GM04504 (cell line): Measurements from ENCODE around the gene ACOXL.

Experiments used
- DNase-seq: peaks from one replicate; pipeline ENCODE4 v3.0.0-alpha.2; 2012; ENCODE audit warnings: low read depth

The ACOXL gene

DNA sequence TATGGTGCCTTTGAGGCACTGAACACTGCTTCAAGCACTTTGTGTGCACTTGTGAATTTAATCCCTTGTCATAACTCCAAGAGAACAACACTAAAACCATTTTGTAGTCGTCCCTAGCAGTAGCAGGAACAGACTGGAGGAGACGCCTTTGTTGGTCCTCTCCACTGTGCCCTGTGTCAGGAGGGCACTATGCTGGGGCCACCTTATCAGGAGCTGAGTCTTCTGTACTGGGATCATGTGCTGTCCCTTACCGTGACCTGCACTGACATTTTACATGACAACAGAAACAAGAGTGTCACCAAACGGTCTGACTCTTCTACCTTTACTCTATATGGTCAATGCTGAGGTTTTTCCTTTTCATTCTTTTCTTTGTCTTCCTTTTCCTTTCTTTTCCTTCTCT lies 62.0 kb downstream of the ACOXL start:
- no peak for DNase-seq

DNA sequence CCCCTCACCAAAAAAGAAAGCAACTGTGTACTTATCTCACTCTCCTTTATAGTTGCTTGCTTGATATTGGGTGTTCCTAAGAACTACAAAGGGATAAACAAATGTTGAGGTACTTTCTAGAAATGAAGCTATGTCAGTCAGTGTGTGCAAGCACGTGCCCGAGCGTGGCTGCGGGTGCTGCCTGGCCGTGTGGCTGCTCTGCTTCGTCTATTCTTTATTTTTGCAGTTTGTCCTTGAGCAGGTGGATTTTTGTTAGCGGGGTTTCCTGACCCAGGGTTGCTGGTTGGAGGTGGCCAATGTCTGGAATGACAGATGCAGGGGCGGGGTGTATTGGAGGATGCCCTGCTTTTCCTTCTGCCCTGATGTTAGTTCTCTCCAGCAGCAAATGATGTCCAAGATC lies 62.6 kb downstream of the ACOXL start:
- no peak for DNase-seq

DNA sequence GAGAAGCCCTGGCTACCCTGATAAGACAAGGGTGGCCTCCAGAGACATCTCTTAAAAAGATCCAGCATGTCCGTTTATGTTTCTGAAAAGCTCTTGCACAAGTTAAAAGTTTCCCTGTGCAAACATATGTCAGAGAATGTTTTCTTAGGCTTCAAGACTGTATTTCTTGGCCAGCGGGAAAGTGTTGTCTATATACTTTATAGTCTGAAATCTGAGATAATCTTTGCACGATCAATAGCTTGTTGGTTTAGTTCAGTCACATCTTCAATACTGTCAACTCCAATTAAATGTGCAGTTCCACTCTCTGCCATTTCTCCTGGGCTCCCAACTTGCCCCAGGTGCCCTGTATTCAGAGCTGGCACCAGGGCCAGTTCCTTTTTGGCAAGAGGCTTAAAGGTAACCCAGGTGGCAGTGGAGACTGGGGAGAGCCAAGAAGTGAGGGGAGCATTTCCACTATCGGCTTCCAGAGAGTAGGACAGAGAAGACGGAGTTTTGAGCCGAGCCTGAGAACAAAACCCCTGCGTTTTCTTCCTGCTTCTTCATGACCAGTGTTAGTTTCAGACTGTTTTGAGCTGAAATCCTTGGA lies 64.4 kb downstream of the ACOXL start:
- no peak for DNase-seq

DNA sequence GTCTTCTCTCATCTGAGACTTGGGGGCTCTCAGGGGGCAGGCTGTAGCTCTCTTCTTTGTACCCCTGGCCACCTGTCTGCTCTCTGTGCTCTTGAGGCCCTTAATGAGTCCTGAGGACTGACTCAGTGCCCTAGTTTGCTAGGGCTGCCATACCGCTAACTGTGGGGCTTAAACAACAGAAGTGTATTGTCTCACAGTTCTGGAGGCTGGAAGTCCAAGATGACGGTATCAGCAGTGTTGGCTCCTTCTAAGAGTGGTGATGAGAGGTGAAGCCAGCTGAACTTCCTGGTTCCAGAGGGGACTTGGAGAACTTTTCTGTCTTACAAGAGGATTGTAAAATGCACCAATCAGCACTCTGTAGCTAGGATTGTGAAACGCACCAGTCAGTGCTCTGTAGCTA lies 67.0 kb downstream of the ACOXL start:
- DNase-seq, result no peak

DNA sequence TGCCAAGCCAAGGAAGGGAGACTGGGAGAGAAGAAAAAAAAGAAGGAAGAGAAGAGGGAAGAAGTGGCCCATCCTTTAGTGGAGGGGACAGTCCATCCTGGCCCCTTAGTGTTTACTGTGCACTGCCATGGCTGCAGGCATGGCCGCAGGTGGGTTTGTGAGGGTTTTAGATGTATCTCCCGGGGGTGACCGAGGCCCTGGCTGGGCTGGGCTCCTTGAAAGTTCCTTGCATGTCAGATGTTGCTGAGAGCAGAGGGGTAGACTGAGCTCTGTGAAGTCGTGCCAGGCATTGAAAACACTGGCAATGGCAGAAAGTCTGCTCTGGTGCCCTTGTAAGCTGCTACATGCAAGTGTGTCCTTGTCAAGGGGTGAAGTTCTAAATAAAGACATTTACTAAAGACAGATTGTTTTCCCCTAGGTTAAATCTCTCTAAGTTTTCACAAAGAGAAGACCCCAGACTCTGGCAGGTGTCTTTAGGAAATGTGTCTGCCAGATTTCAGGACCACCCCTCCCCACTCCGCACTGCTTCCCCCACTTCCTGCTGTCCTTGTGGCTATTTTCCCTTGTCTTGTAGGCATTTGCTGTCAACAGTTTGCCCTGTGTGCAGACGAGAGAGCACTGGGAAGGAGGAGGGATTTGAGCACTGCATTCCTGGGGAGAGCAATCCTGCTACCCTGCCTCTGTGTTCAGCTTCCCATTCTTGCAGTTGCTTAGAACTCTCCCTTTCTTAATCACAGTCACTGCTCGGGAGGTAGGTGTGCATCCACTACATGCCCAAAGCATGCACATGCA lies 68.4 kb downstream of the ACOXL start:
- DNase-seq, result no peak

DNA sequence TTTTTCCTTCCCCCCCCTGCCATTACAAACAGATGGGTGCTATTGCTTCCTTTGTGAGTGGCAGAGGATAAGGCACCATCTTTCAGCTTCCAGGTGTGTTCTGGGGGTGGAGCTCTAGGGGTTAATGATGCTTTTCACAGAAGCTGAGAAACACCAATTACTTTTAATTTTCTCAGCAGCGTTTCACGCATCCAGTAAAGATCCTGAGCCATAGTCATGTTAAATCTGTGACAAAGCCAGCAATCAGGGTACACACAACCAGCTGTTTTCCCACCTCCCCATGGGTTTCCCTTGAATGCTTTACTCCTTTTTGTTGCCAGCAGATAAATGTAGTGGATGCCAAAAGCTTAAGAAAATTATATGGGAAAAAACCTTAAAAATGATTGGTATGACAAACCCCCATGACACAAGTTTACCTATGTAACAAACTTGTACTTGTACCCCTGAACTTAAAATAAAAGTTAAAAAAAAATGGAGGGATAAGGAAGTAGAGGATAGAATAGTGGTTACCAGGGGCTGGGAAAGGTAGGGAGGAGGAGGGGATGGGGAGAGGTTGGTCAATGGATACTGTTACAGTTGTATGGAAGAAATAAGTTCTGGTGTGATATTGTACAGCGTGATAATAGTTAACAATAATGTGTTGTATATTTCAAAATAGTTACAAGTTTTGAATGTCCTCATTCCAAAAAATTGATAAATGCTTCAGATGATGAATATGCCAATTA lies 70.0 kb downstream of the ACOXL start:
- no peak for DNase-seq

DNA sequence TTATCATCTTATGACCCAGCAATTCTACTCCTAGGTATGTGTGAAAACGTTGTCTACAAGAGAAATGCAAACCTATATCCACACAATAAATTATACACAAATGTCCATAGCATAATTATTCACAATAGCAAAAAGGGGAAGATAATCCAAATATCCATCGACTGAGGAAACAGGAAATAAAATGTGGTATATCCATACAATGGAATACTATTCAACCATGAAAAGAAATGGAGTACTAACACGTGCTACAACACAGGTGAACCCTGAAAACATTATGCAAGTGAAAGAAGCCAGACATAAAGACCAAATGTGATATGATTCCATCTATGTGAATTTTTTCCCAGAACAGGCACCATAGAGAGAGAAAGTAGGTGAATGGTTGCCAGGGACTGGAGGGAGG lies 72.1 kb downstream of the ACOXL start:
- DNase-seq, result no peak

DNA sequence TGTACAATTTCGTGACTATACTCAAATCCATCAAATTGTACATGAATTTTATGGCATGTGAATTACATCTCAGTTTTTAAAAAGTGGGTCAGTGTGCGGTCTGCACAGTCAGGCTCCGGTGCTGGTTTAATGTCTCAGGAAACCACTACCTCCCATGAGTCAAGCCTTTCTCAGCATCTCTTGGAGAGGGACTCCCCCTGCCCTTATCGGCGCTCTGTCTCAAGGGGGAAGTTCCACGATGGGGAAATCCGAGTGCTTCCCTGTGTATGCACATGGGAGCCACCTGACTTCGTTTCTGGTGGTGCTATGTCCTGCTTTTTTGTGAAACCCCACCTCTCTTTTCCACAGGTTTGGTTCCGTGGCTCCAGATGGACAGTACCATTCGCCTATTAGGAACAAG lies 72.5 kb downstream of the ACOXL start:
- no peak for DNase-seq

DNA sequence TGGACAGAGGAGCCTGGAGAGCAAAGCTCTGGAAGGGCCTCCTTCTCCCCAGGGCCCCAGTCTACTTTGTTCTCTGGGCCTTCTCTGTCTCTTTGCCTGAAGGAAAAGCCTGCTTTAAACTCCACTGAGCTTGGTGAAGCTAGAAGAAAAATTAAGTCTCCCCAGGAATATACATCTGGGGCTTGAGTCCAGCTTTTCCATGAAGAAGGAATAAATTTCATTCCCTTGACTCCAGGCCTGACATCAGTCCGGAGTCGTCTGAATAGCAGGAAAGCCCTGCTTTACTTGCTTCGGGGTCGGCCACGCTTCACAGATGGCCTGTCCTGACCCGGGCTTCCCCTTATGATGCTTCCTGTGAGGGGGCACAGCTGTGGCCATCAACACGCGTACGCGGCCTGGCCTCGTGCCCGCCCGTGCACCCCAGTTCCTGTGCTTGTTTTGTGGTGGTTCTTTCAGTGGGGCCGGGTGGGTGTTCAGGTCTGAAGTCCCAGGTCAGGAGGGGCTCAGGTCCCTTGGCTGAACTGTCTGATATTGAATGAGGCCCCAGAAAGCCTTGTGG lies 73.6 kb downstream of the ACOXL start:
- DNase-seq, result no peak

DNA sequence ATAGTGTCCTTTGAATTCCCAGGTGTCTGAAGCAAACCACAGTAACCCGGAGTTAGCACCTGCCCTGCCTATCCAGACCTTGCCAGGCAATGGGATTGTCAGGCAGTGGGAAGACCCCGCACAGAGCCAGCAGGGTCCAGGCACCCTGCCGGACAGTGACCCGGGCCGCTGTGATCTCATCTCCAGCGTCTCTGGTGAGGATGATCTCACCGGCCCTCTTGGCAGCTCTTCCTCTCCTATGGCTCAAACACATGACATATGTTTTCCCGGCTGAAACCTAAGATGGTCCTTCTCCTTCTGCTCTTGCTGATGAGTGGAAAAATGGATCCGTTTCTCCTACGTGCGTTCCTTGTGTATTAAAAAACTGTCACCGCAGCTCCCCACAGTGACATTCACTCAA lies 75.1 kb downstream of the ACOXL start:
- DNase-seq, result peak; percentile 11

DNA sequence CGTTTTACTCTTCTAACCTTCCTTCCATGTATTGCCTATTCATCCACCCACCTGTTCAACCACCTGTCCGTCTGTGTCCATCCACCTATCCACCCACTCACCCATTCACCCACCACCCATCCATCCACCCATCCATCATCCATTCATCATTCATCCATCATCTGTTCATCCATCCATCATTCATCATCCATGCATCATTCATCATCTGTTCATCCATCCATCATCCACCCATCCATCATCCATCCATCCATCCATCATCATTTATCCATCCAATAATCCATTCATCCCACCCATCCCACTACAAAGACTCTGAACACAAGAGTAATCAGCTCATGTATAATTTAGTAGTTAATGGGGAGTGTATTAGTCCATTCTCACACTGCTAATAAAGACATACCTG lies 78.0 kb downstream of the ACOXL start:
- DNase-seq, result no peak

DNA sequence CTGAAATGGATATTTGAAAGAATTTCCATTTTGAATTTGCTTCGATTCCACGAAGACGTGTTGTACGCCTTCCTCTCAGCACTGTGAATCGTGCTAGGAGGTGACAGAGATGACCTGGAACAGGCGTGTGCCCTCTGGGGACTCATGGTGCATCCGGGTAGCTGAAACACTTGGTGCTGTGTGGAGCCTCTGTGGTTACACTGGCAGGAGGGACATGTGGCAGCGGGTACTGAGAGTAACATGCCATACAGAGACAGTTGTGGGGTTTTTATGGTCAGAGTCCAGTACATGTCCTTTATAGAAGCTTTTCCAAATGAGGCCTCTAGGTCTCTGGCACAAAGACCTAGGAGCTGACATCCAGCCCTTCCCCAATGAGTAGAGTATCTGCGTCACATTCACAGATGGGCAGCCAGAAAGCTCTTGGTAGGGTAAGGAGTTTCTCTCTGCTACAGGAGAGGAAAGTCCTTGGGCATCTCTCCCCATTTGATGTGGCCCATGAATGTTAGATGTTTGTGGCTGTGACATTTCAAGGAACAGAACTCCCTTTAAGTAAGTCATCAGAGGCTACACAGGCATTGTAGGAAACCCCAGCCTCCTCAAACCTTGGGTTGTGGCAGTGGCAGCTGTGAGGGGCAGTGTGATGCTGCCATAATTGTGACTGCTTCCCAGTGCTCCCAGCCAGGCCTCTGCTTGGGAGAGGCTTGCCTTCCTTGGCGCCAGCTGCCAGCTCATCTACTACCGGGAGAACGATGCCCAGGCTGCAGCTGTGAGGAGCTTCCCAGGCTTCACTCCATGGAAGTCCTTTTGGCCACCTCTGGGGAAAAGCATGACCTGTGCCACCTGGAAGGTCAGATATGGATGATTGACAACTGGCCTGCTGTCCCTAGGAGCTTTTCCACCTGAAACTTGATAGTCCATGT lies 80.6 kb downstream of the ACOXL start:
- DNase-seq, result no peak

DNA sequence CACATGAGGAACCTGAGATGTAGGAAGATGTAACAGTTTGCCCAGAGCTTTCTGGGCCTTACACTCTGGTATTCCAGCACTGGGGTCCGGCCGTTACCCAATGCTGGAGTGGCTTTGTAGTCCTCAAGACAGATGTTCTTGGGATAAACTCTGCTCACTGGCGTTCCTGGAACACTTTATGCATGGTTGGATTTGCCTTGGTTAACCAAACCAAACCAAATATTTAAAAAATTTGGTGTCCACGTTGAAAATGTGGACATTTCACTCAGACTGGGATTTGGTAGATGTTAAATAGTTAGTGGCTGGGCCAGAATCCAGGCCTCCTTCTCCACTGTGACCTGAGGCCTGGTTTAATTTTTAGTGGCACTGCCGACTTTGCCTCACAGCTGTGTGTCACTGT lies 81.5 kb downstream of the ACOXL start:
- no peak for DNase-seq

DNA sequence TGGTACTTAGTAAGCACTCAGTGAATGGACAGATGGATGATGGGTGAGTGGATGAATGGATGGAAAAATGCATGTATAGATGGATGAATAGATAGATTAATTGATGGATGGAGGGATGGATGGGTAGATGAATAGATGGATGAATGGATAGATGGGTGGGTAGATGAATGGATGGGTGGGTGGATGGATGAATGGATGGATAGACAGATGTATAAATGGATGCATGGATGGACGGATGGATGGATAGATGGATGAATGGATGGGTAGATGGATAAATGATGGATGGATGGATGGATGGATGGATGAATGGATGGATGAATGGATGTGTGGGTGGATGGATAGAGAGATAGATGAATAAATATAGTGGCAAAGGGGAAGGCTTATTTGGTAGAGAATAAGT lies 83.6 kb downstream of the ACOXL start:
- DNase-seq, result no peak

DNA sequence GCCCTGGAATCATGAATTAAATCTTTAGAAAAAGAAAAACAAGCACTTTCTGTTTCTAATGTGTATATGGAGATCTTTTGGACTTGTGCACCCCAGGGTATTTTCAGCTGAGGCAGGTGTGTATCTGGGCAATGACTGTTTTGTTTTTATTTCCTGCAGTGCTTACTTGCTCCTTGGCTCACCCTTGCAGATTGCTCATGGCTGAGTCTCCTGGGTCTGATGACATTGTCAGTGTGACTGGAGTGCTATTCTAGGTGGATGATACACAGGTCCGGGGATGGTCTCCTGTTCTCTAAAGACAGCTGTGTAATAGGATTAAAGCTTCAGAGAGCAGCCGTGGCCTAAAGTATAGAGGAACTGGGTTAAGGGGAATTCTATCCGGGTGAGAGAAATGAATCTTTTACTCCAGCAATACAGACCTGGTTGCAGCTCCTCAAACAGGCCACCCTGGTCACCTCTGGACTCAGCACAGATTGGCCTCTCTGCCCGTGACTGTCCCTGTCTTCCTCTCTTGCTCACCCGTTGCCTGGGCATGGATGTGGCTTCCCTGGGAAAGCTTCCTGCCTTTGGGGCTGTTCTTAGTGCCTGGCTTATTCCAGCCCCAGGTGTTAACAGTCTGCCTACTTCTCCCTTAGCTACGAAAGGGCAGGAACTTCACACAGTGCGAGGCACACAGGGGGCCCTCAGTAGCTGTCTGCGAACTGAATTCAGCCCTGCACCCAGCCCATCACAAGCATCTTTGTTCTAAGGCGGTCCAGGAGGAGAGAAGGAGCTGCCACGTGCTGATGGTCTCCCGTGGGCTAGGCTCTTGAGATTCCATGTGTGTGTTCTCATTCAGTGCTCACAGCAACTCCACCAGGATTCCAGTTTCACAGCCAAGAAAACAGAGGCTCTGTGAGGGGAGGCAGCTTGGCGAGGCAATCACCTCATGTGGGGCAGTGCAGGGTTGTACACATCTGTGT lies 84.3 kb downstream of the ACOXL start:
- DNase-seq, result no peak

DNA sequence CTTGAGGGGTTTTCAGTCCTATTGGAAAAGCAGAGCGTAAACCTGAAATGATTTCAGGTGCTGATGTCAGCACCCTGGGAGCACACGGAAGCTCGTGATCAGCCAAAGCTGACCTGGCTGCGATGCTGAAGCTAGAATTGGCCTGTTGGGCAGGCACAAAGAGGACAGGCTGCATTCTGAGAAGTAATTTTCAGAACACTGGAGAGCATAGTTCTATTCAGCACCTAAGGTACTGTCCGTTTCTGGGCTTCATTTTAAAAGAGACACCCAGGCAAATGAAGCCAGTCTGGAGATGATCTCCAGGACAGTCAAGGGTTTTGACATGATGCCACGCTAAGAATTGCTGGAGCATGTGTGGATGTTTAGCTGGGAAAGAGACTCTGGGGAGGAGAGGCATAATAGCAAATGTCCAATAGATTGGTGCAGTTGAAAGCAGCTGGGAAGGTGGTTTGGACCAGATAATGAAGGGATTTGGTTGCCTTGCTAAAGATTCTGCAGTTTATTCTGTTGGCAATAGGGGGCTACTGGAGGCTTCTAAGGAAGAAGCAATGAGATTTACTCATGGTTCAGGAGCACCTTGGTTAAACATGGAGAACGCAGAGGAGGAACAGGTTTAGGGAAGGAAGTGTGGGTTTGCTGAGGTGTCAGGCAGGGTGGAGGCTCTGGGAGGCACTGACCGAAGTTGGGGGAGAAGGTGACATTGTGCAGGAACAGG lies 86.6 kb downstream of the ACOXL start:
- DNase-seq, result no peak

DNA sequence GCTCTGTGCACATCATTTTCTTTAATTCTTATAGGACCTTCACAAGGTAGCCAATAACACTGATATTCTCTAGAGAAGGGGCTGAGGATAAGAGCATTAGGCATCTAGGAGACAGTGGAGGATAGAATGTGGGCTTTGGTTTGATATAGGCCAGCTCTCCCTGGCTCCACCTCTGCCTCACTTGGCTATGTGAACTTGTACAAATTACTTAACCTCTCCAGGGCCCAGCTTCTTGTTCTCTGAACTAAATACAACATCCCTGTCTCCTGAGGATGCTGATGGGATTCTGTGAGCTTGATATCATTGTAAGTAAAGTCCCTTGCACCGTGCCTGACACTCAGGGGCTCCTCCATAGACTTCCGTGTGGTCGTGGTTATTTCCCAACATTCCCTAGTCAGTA lies 87.3 kb downstream of the ACOXL start:
- no peak for DNase-seq

DNA sequence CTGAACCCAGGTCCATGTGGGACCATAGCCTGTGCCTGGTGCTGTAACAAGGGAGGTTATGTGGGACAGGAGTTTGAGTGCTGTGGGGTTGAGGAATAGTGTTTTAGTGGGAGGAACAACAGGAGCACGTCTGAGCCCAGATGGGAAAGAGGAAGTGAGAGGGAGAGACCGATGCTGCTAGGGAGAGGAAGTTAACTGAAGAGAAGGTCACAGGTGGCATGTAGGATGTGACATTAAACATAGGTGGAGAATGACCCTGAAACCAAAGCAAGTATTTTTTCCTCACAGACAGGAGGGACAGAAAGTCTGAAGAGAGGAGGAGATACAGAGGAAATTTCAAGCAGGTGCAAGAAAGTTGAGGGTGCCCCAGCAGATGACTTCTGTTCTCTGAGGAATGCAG lies 87.8 kb downstream of the ACOXL start:
- DNase-seq, result no peak

DNA sequence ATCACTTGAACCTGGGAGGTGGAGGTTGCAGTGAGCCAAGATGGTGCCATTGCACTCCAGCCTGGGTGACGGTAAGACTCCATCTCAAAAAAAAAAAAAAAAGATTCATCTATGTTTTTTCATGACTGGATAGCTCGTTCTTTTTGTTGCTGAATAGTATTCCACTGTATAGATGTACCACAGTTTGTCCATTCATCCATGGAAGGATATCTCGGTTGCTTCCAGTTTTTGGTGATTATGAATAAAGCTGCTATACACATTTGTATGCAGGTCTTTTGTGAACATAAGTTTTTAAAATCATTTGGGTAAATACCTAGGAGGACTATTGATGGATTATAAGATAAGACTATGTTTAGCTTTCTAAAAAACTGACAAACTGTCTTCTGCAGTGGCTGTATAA lies 90.8 kb downstream of the ACOXL start:
- DNase-seq, result no peak

DNA sequence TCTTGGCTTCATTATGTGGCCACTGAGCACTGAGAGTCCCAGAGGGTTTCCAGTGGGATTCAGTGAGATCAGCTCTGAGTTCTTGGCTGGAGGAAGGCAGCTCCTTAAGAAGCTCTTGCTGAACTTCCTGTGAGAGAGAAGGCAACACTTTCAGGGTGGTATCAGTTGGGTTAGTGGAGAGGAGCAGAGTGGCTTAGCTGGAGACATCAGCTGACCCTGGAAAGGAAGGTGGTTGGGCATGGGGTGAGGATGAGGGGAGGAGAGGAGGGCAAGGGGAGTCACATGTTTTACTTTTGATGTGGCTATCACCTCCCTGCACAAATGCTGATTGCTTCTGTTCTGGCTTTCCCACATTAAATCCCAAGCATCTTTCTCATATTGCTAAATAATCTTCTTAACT lies 95.1 kb downstream of the ACOXL start:
- no peak for DNase-seq
